Coronary artery (tissue), 2 donors: Measurements from ENCODE around the gene C19orf12.

Experiments
- DNase-seq: peaks from one replicate; pipeline ENCODE4 v3.0.0-alpha.2; 2017; ENCODE audit warnings: low spot score
- H3K27ac ChIP-seq, 2 donors: fragments of 200-600 bp; sonication (generic); one replicate each; pipeline ENCODE4 v1.5.1; 2016 to 2019
- H3K4me3 ChIP-seq: fragments of 200-600 bp; sonication (generic); 2 replicates; pipeline ENCODE4 v1.5.1; 2016; ENCODE audit warnings: mild to moderate bottlenecking, moderate library complexity
- CTCF ChIP-seq: fragments of 200-600 bp; sonication (generic); IDR thresholded peaks from one replicate; pipeline ENCODE4 v1.5.1; 2019; ENCODE audit warnings: antibody characterized with exemption

C19orf12 gene

DNA sequence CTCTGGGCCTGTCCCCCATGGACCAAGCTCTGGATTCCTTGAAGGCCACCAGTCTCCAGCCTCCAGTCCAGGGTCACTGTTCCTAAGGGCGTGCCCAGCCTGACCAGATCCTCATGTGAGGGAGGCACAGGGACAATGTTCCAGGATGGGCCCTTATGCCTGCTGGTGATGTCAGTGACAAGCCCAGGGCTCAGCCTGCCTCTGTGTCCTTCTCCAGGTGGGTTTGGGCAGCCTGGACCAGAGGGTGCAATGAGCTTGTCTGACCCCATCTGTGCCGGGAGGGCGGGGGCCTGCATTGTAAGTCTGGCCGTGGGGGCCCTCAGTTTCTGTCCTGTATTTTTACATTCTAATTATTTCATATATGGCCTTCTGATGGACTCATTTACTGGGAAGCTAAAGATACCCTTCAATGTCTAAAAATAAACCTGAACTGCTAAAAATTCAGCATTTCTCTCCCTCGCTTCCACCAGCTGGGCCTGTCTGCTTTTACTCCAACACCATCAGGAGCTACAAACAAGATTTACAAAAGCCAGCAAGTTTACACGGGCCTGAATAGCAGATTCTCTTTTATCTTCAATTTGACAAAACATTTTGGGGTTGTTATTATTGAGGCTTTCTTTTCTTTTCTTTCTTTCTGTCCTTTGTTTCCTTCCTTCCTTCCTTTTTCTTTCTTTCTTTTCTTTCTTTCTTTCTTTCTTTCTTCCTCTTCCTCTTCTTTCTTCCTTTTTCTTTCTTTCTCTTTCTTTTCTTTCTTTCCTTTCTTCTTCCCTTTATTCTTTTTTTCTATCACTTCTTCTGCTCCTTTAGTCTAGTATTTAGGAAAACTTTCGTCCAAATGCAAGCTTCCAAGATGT is 34.2 kb upstream of the C19orf12 start:
- Histone ChIP-seq H3K4me3 (no peak overlapping the region), H3K27ac (no peak overlapping the region)
- no peak for DNase-seq
- TF ChIP-seq CTCF = no peak

DNA sequence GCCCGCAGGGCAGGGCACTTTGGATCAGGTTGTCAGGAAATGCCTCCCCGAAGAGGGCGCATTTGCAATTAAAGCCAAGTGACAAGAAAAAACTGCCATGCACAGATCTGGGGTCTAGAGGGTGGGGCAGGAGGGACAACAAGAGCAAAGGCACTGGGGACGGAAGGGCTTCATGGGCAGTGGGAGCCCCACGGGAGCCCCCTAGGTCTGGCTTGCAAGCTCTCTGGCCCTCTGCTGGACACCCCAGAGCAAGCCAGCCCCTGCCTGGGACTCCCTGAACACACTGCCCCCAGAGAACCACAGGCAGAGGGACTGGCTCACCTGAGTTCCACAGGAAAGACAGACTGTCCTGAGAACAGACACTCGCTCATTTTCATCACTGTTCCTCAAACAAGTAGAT is 30.2 kb upstream of the C19orf12 start:
- DNase-seq = no peak
- no peak for TF ChIP-seq CTCF
- Histone ChIP-seq H3K27ac (no peak overlapping the region), H3K4me3 (no peak overlapping the region)

- DNase-seq = no peak
- H3K4me3 ChIP-seq = no peak overlapping the region
- no peak for TF ChIP-seq CTCF
- H3K27ac ChIP-seq = no peak overlapping the region
Measured at GRCh38 chr19:29743681-29744080, 28.6 kb upstream of the C19orf12 start.

DNA sequence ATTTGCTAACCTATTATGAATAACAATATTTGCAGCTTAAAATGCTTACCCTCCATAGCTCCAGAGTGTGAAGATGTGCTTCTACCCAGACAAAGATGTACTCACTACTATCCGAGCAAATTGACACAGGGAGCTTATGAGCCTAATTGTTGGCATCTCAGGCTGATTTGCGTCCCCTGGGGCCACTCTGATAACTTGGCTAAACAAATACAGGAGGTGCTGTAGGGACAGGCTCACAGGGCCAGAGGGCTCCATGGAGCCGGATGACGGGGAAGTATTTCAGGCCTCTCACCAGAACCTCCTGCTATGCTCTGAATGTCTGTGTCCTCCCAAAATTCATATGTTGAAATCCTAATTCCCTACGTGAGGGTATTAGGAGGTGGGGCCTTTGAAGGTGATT is 26.7 kb upstream of the C19orf12 start:
- DNase-seq = no peak

GRCh38 chr19:29741226-29741625 is 26.2 kb upstream of the C19orf12 start:
- no peak for TF ChIP-seq CTCF
- Histone ChIP-seq H3K27ac (no peak overlapping the region), H3K4me3 (no peak overlapping the region)
- no peak for DNase-seq

More for the DNA sequence above, 26.7 kb upstream of the C19orf12 start:
- H3K4me3 ChIP-seq = no peak overlapping the region
- no peak for TF ChIP-seq CTCF
- no peak overlapping the region for H3K27ac ChIP-seq

GRCh38 chr19:29737461-29738000 is 22.5 kb upstream of the C19orf12 start:
- TF ChIP-seq CTCF = no peak
- Histone ChIP-seq H3K27ac (no peak overlapping the region), H3K4me3 (no peak overlapping the region)
- no peak for DNase-seq

DNA sequence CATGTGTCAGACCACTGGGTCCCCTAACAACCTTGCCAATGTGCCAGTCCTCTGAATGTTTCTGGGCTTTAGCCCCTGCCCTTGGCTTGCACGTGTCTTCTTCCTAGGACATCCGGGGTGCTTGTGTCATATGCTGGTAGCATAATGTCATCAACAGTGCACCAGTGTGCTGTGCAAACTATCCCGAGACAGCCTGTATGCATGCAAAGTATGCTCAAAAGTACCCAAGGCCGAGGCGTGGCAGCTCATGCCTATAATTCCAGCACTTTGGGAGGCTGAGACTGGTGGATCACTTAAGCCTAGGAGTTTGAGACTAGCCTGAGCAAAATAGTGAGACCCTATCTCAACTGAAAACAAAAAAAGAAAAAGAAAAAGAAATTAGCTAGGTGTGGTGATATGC is 20.8 kb upstream of the C19orf12 start:
- no peak for DNase-seq
- TF ChIP-seq CTCF = no peak
- no peak overlapping the region for H3K4me3 ChIP-seq
- H3K27ac ChIP-seq = no peak overlapping the region
